Esophagus muscularis mucosa (tissue), 4 donors: ENCODE data around the gene BEST1. TPM values are rescaled to one million over a fixed set of nuclear protein-coding genes. Genes with fewer than 3 reads are reported as not detected.

Source experiments
- DNase-seq: peaks from one replicate; pipeline ENCODE4 v3.0.0-alpha.2; 2017; ENCODE audit errors: extremely low spot score
- H3K27ac ChIP-seq, 4 donors: fragments of 200-600 bp; sonication (generic); replicated peaks in 1 of 4; 1 replicate in 3 of 4; 2 replicates in 1 of 4; pipeline ENCODE4 v1.5.1; 2016 to 2019; ENCODE audit warnings: mild to moderate bottlenecking in 1 of 4
- H3K27me3 ChIP-seq, 4 donors: fragments of 200-600 bp; sonication (generic); one replicate each; pipeline versions ENCODE4 v1.5.1 to v1.6.0; 2016 to 2019
- H3K36me3 ChIP-seq, 4 donors: fragments of 200-600 bp; sonication (generic); one replicate each; pipeline ENCODE4 v1.5.1; 2016 to 2019
- H3K4me1 ChIP-seq, 4 donors: fragments of 200-600 bp; sonication (generic); one replicate each; pipeline ENCODE4 v1.5.1; 2016 to 2019
- H3K4me3 ChIP-seq, 4 donors: fragments of 200-600 bp; sonication (generic); 1 replicate in 2 of 4; 2 replicates in 2 of 4; pipeline ENCODE4 v1.5.1; 2016 to 2019; ENCODE audit warnings: mild to moderate bottlenecking in 4 of 4, moderate library complexity in 1 of 4
- H3K9me3 ChIP-seq, 4 donors: fragments of 200-600 bp; sonication (generic); 1 replicate in 3 of 4; 2 replicates in 1 of 4; pipeline ENCODE4 v1.5.1; 2016 to 2019
- CTCF ChIP-seq, 3 experiments: fragments of 200-600 bp in 2 of 3; fragments of 450-650 bp in 1 of 3; sonication (generic) in 2 of 3; IDR thresholded peaks; one replicate each; pipeline ENCODE4 v1.5.1; 2017 to 2019; ENCODE audit warnings: antibody characterized with exemption in 3 of 3, mild to moderate bottlenecking in 2 of 3, moderate library complexity in 1 of 3
- EP300 ChIP-seq: sonication (generic); formaldehyde crosslinking; IDR thresholded peaks from one replicate; pipeline ENCODE4 v1.6.1; 2017; ENCODE audit warnings: antibody characterized with exemption
- POLR2A ChIP-seq: fragments of 450-650 bp; IDR thresholded peaks from one replicate; pipeline ENCODE4 v1.6.1; 2017; ENCODE audit warnings: antibody characterized with exemption, moderate library complexity, mild to moderate bottlenecking, low read depth
- POLR2AphosphoS5 ChIP-seq, 2 donors: sonication (generic); formaldehyde crosslinking; IDR thresholded peaks; one replicate each; pipeline ENCODE4 v1.6.1; 2017; ENCODE audit warnings: antibody characterized with exemption in 2 of 2
- WGBS: methylation state at CpG from one replicate; pipeline ENCODE4 v1.1.5; 2018; 5-methylcytosine and 5-hydroxymethylcytosine counted together
- intact Hi-C: fragments of 100-400 bp; cut with DNase I; formaldehyde crosslinking; loops from one replicate; pipeline ENCODE4 v1.15.1; 2023
- total RNA-seq, 4 donors: library from RNA; depleted of rRNA; stranded (reverse); fragments of >200 nt; gene quantifications; one replicate each; pipeline versions ENCODE4 v1.1.0 to v1.2.1, GENCODE V29; 2016

Gene BEST1
- total RNA-seq, 4 donors from 2014 or later = 2.2 to 5.0 (median 4.3) TPM

GRCh38 chr11:61967924-61968757, 18.0 kb downstream of the BEST1 start:
- DNase-seq = no peak
- Histone ChIP-seq H3K36me3 (peaks cover 16 to 36% (median 27%) of the 10 kb centered on the region in 4 donors), H3K4me1 (peaks cover 69 to 81% (median 79%) of the 10 kb centered on the region in 4 donors), H3K27ac (peak overlapping the region; percentile 98 to 100 (median 99)), H3K9me3 (no peaks in the 10 kb centered on the region), H3K27me3 (no peaks in the 10 kb centered on the region), H3K4me3 (peak overlapping the region; percentile 82 to 95 (median 90))
- no peak for TF ChIP-seq POLR2AphosphoS5 (IDR thresholded peaks at IDR 0.05)
- no peak for TF ChIP-seq POLR2A
- no peak for TF ChIP-seq CTCF (IDR thresholded peaks at IDR 0.05)
- TF ChIP-seq EP300 = no peak
- intact Hi-C loops = loop anchor here (5.0 kb wide), 1 partner anchor 76 kb away; the partner anchor contains the start of gene FADS3
- 12% methylated on average over 45 of the region's 53 CpGs for WGBS

- whole genome bisulfite sequencing = 92% methylated on average over 16 of the region's 16 CpGs
- no peak for DNase-seq
- peak overlapping the region; percentile 82 to 95 (median 90) for H3K4me3 ChIP-seq
- peaks cover 69 to 81% (median 79%) of the 10 kb centered on the region in 4 donors for H3K4me1 ChIP-seq
- peaks cover 12 to 29% (median 20%) of the 10 kb centered on the region in 4 donors for H3K36me3 ChIP-seq
- intact Hi-C loops = loop anchor here (5.0 kb wide), 1 partner anchor 77 kb away; the partner anchor contains the start of gene FADS3
- no peaks in the 10 kb centered on the region for H3K9me3 ChIP-seq
- no peak for TF ChIP-seq CTCF (IDR thresholded peaks at IDR 0.05)
- no peak for TF ChIP-seq EP300
- no peak for TF ChIP-seq POLR2A
- TF ChIP-seq POLR2AphosphoS5 (IDR thresholded peaks at IDR 0.05) = no peak
- H3K27me3 ChIP-seq = no peaks in the 10 kb centered on the region
- peak overlapping the region; percentile 98 to 100 (median 99) for H3K27ac ChIP-seq
These were observed 18.7 kb downstream of the BEST1 start for GRCh38 chr11:61968758-61969390.

- Histone ChIP-seq H3K4me3 (peak overlapping the region in 1 of 4 donors; percentile 95), H3K4me1 (peaks cover 67 to 81% (median 78%) of the 10 kb centered on the region in 4 donors), H3K27ac (peak overlapping the region; percentile 98 to 100 (median 99)), H3K9me3 (no peaks in the 10 kb centered on the region), H3K27me3 (no peaks in the 10 kb centered on the region), H3K36me3 (peaks cover 7 to 24% (median 15%) of the 10 kb centered on the region in 4 donors)
- no peak for DNase-seq
- TF ChIP-seq CTCF (IDR thresholded peaks at IDR 0.05) = no peak
- TF ChIP-seq EP300 = no peak
- TF ChIP-seq POLR2AphosphoS5 (IDR thresholded peaks at IDR 0.05) = no peak
- no peak for TF ChIP-seq POLR2A
- intact Hi-C loops = loop anchor here (5.0 kb wide), 1 partner anchor 77 kb away; the partner anchor contains the start of gene FADS3
- WGBS = 77% methylated on average over 7 of the region's 7 CpGs
These were observed 19.2 kb downstream of the BEST1 start for GRCh38 chr11:61969391-61969758.

GRCh38 chr11:61969838-61970662, 19.9 kb downstream of the BEST1 start:
- H3K4me3 ChIP-seq = no peak overlapping the region
- intact Hi-C loops = loop anchor here (5.0 kb wide), 1 partner anchor 78 kb away; the partner anchor contains the start of gene FADS3
- no peak for DNase-seq
- 73% methylated on average over 2 of the region's 2 CpGs for WGBS
- no peaks in the 10 kb centered on the region for H3K27me3 ChIP-seq
- H3K4me1 ChIP-seq = peaks cover 67 to 81% (median 78%) of the 10 kb centered on the region in 4 donors
- H3K9me3 ChIP-seq = no peaks in the 10 kb centered on the region
- H3K36me3 ChIP-seq = peaks cover under 1 to 17% (median 8%) of the 10 kb centered on the region in 4 donors
- peak overlapping the region; percentile 98 to 100 (median 99) for H3K27ac ChIP-seq
- TF ChIP-seq EP300 = no peak
- peak in 1 of 2 donors; percentile 53 for TF ChIP-seq POLR2AphosphoS5 (IDR thresholded peaks at IDR 0.05)
